ENCODE measurements around the gene SRSF10.

DNA sequence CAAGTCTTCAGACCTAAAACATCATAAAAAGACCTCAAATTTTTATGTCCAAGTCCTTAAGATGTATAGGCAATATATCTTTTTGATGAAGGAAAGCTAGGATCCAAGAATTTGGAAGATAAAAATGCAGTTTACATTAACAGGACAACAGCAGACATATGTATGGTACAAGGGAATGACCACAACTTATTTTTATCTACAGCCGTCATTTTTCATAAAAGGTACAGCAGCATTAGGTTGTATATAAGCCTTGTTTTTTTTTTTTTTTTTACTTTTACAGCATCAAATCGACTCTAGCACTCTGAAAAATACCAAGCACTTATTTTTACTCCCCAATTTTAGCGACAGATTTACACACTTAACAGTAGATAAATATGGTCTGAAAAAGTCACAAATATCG, 1.3 kb downstream of the SRSF10 start:
- TF ChIP-seq, protein P1, sequence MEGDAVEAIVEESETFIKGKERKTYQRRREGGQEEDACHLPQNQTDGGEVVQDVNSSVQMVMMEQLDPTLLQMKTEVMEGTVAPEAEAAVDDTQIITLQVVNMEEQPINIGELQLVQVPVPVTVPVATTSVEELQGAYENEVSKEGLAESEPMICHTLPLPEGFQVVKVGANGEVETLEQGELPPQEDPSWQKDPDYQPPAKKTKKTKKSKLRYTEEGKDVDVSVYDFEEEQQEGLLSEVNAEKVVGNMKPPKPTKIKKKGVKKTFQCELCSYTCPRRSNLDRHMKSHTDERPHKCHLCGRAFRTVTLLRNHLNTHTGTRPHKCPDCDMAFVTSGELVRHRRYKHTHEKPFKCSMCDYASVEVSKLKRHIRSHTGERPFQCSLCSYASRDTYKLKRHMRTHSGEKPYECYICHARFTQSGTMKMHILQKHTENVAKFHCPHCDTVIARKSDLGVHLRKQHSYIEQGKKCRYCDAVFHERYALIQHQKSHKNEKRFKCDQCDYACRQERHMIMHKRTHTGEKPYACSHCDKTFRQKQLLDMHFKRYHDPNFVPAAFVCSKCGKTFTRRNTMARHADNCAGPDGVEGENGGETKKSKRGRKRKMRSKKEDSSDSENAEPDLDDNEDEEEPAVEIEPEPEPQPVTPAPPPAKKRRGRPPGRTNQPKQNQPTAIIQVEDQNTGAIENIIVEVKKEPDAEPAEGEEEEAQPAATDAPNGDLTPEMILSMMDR (IDR thresholded peaks at IDR 0.05) = no peak
- no peak for TF ChIP-seq POLR2A (IDR thresholded peaks at IDR 0.05)

Data from body of pancreas (tissue), 4 donors.